NCI-H1092 (cell line): ENCODE results near the gene GNB5.
"Not testable (repeated sequence)": the region's sequence is repeated elsewhere in the genome, so short reads cannot be mapped to it uniquely, and the experiment has no call there.

Source experiments
- DNase-seq: peaks from one replicate; lab custom pipeline; 2025; lab: John Stamatoyannopoulos, UW

GNB5 gene

GRCh38 chr15:52165494-52166131 lies 25.6 kb downstream of the GNB5 start:
- DNase-seq, result not testable (repeated sequence)

DNA sequence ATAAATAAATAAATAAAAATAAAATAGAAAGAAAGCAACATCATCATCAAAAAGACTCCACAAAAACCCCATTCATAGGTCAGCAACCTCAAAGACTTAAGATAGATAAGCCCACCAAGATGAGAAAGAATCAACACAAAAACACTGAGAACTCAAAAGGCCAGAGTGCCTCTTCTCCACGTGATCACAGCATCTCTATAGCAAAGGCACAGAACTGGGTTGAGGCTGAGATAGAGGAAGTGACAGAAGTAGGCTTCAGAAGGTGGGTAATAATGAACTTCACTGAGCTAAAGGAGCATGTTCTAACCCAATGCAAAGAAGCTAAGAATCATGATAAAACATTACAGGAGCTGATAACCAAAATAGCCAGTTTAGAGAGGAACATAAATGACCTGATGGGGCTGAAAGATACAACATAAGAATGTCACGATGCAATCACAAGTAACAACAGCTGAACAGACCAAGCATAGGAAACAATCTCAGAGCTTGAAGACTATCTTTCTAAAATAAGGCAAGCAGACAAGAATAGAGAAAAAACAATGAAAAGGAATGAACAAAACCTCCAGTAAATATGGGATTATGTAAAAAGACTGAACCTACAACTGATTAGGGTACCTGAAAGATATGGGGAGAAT lies 26.4 kb downstream of the GNB5 start:
- no peak for DNase-seq

DNA sequence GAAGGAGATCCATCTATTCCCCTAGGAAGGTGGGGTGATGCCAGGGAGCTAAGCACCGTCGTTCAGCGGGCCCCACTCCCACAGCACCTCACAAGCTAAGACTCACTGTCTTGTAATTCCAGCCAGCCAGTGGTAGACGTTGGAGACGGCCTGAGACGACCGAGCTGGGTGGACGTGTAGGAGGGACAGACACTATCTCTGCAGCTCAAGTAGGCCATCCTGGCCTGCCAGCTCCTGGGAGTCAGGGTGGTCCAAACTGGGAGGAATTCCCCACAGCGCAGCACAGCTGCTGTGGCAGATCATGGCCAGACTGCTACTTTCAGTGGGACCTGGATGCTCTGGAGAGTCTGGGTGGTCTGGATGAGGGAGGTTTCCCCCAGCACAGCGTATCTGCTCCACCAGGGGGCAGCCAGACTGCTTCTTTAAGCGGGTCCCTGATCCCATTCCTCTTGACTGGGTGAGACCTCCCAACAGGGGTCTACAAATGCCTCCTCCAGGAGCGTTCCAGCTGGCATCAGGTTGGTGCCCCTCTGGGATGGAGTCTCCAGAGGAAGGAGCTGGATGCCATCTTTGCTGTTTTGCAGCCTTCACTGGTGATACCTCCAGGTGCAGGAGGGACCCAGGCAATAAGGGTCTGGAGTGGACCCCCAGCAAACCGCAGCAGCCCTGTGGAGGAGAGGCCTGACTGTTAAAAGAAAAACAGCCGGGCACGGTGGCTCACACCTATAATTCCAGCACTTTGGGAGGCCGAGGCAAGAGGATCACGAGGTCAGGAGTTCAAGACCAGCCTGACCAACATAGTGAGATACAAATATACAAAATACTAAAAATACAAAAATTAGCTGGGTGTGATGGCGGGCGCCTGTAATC lies 27.6 kb downstream of the GNB5 start:
- DNase-seq, result no peak

DNA sequence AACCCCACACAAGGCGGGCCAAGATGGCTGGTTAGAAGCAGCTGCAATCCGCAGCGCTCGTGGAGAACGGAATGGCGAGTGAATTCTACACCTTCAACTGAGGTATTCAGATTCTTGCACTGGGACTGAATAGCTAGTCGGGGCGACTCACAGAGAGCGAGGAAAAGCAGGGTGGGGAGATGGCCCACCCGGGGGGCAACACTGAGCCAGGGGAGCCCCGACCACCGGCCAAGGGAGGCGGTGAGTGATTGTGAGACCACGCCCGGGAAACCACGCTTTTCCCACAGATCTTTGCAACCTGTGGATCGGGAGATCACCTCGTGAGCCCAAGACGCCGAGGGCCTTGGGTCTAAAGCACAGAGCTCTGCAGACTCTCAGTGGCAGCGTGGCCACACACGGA lies 28.3 kb downstream of the GNB5 start:
- DNase-seq, result no peak

DNA sequence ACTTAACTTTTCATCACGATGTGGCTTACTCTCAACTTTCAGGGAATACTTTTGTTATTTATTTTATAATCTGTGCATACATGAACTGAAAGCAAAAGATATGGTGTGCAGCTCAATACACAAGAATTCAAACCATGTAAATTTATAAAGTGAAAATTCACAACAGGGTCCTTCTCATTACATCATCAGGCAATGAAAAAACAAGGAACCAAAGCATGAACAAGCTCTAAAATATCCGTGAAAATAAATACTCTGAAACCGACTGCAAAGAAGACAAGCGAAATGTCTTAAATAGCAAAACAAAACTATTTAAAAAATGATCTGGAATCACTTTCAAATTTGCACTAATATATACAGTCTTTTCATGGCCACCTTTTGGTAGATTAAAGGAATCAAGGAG lies 28.9 kb downstream of the GNB5 start:
- DNase-seq, result no peak

GRCh38 chr15:52161406-52161966 lies 29.7 kb downstream of the GNB5 start:
- no peak for DNase-seq

DNA sequence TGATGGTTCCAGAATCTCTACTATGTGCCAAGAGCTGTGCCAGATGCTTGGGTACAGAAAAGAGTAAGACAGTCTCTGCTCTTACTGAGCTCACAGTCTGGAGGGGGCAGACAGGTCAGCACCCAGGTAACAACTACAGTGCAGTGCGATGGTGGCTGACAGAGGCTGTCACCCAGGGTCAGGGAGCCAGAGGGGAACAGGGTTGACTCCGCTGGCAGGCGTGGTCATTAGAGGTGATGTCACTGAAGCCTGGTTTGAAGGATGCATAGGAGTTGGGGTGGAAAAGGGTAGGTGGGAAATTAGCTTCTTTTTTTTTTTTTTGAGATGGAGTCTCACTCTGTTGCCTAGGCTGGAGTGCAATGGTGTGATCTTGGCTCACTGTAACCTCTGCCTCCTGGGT lies 31.5 kb downstream of the GNB5 start:
- no peak for DNase-seq

DNA sequence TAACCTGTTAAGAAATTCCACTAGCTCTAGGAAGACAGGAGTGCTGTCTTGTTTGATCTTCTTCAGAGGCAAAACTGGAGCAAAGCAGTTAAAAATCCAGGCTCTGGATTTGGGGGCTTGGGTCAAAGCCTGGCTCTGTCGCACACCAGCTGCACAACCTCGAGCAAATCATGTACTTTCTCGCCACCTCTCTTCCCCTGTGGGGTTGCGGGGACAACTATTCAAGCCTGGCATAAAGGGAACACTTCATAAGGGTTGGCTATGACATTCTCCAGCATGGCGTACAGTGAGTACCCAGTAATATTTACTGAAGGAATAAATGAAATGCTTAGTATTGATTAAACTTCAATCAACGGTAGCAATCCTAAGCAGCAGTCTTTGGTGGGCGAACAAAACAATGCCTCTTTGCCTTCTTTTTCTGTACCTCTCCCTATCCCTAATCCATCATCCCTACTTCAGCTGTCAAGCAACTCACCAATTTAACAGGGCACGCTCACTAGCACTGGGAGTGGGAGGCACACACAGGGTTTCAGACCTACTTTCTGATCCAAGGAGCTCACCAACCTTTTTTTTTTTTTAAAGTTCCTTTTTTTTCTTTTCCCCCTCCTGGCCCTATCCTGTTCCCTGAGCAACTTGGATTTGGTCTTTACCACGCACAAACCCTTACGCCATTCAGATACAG lies 33.0 kb downstream of the GNB5 start:
- DNase-seq, result no peak

DNA sequence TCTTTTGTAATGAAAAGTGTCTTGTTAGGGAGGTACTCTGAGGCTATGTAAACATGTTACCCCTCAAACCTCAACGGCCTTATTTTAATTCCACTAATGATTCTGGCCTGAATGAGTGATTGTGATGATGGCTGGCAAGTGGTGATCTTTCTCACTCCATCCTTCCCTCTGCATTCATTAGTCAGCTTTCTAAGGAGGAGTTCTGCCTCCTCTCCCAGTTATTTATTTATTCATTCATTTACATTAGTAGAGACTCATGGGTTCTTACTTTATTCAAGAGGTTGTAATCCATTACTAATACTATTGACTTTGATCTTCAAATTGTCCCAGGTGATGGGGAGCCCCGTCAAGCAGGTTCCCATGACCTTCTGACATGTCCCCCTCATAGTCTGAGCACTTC lies 35.3 kb downstream of the GNB5 start:
- DNase-seq, result no peak

- DNase-seq, result no peak
These were observed 36.0 kb downstream of the GNB5 start for GRCh38 chr15:52154896-52155865.

GRCh38 chr15:52153900-52154895 lies 37.0 kb downstream of the GNB5 start:
- no peak for DNase-seq

DNA sequence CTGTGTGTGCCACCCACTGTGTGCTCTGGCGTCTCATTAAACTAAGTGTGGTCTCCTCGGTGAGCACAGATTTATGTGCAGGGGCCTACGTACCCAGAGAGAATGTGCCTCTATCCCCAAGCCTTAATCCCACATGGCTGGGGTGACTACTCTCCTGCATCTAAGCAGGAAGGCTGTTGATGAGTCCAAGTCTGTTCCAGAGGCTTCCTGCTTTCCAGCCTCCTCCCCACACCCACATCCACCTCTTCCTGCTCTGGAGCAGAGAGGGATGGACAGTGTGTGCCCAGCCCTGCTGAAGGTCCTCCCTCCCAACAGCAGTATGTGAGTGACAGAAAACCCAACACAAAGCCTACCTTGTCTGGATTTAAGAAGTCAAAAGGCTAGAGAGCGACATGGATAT lies 39.8 kb downstream of the GNB5 start:
- no peak for DNase-seq

DNA sequence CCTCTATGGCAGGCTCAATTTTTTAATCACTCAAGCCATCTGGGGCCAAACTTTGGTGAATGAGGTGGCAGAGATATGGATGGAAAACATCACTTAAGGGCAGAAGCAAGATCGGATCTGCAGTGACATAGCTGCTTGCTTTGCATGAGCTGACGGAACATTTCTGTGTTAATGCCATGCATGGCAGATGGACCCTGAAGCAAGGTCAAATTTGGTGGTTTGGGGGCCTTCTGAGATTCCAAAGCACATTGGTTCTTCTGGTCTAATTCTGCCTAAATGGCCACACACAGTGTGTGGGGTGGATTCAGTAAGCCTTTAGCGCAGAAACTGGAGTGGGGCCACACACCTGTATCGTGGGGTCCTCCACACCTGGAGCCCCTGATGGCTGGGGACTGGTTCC lies 40.3 kb downstream of the GNB5 start:
- DNase-seq, result no peak

DNA sequence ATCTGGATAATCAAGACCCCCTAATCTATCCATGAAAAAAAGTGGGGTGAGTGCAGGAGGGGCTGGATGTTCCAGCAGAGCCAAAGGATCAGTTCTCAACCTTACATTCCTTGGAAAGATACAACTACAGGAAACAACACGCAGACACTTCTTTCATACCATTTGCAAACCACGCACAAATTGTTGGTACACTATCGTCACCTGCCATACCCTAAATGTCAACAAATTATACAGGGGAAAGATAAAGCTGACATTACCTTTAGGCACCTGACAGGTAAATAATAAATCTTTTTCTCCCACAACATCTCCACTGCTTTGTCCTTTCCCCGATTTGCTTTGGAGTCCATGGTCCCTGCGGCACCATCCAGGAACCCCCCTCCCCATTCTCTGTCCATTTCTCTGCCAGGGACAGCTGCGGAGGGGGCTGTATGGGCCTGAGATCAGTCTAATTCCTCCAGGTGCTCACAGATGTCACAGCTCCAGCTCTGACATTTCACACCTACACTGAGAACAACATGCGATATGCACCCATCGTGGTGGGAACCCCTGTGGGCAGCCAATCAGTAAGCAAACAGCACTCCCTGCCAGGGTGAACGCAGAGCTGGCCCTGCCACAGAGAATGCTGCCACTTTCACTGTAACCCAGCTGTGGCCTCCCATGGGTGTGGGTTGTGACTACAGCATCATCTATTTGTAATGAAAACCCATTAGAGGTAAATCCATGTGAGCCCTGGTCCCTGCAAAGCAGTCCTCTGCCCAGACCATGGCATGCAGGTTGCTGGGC lies 41.0 kb downstream of the GNB5 start:
- DNase-seq, result no peak

DNA sequence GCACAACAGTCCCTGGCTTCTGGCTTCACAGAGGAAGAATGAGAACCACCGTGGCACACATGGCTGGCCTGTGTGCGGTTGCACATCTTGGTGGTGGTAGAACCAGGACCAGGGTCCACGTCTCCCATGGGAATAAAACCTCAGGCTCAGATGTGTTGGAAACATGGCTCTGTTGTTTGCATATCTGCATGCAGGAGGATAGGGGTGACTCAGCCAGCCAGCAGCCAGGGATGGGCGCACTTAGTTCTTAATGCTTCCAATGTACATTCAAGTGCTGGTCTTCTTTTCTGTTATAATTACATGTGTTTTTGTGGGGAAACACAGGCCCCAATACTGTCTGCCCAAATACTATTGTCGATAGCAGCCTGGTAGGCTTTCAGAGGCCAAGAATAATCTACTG lies 42.8 kb downstream of the GNB5 start:
- no peak for DNase-seq

DNA sequence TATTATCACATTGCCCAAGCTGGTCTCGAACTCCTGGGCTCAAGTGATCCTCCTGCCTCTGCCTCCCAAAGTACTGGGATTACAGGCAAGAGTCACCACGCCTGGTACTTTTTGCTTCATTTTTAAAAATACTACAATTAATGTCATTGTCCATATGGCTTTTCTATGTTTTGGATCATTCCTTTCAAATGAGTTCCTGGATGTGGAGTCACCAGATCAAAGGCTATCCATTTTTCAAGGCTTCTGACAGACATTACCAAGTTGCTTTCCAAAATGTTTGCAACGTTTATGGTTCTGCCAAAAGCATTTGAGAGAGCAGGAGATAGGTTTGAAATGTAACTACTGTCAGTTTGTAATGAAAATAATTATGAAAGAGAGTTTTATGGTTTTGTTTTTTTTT lies 44.4 kb downstream of the GNB5 start:
- no peak for DNase-seq

GRCh38 chr15:52146261-52146660 lies 44.9 kb downstream of the GNB5 start:
- DNase-seq, result no peak

- no peak for DNase-seq
These were observed 46.5 kb downstream of the GNB5 start for GRCh38 chr15:52144656-52145178.

GRCh38 chr15:52143873-52144272 lies 47.3 kb downstream of the GNB5 start:
- DNase-seq, result no peak
